ENCODE results near the gene ZNF683.

- TF ChIP-seq CTCF (IDR thresholded peaks at IDR 0.05) (no peak), POLR2A (IDR thresholded peaks at IDR 0.05) (no peak)
Measured at GRCh38 chr1:26328597-26328996, 44.0 kb downstream of the ZNF683 start.
